Endothelial cell of umbilical vein (primary cell): ENCODE data around the gene NR1H2. TPM values are rescaled to one million over a fixed set of nuclear protein-coding genes. Genes with fewer than 3 reads are reported as not detected.

Experiments used
- BruUV-seq: library from RNA; stranded (reverse); fragments of 400-500 nt; replicated peaks from 2 replicates; lab custom pipeline; 2021; lab: Mats Ljungman, UMichigan
- CTCF ChIA-PET: fragments of 300-600, 350-600 bp; sonication (Branson Sonifier 250); formaldehyde crosslinking; loops from one replicate; lab custom pipeline; 2021; ENCODE audit warnings: antibody characterized with exemption, inconsistent platforms; lab: Charles Lee
- POLR2A ChIA-PET: fragments of 300-600, 350-600 bp; sonication (Branson Sonifier 250); formaldehyde crosslinking; loops from one replicate; lab custom pipeline; 2021; ENCODE audit warnings: antibody characterized with exemption, inconsistent platforms; lab: Charles Lee
- DNase-seq: peaks from one replicate; pipeline ENCODE4 v3.0.0-alpha.2; 2011; ENCODE audit warnings: low read depth, low spot score
- FAIRE-seq: peaks from 2 replicates; lab custom pipeline; 2011; peaks lifted over from hg19 to GRCh38; lab: Jason Lieb, UNC
- H2AFZ ChIP-seq: 2 replicates; pipeline ENCODE4 v1.6.0; 2012; ENCODE audit warnings: low read depth, low read length, control low read depth, inconsistent platforms
- H3K27ac ChIP-seq: 2 replicates; pipeline ENCODE4 v1.5.1; 2011; ENCODE audit warnings: low read depth, mild to moderate bottlenecking, control low read depth, low read length, moderate library complexity; ENCODE audit not compliant: insufficient read depth
- H3K27me3 ChIP-seq, 2 experiments: 2 replicates each; pipeline versions ENCODE4 v1.6.0 to v1.6.1; 2011; ENCODE audit warnings: low read length in 2 of 2, mixed read lengths in 1 of 2; ENCODE audit not compliant: control insufficient read depth in 2 of 2, insufficient read depth in 2 of 2
- H3K36me3 ChIP-seq, 2 experiments: 2 replicates in 1 of 2; 3 replicates in 1 of 2; pipeline ENCODE4 v1.5.1; 2011; ENCODE audit warnings: low read length in 2 of 2, mild to moderate bottlenecking in 1 of 2, moderate library complexity in 1 of 2; ENCODE audit not compliant: control insufficient read depth in 2 of 2, insufficient read depth in 2 of 2; ENCODE audit errors: extremely low read depth in 1 of 2
- H3K4me1 ChIP-seq: 3 replicates; pipeline ENCODE4 v1.5.1; 2011; ENCODE audit warnings: mild to moderate bottlenecking, low read length; ENCODE audit not compliant: control insufficient read depth, insufficient read depth; ENCODE audit errors: extremely low read depth
- H3K4me2 ChIP-seq: 2 replicates; pipeline ENCODE4 v1.6.1; 2011; ENCODE audit warnings: low read length, control low read depth, mixed read lengths; ENCODE audit not compliant: insufficient read depth
- H3K4me3 ChIP-seq, 3 experiments: fragments of 200-600 bp in 1 of 3; sonication (generic), shearing (Covaris generic) in 1 of 3; replicated peaks in 1 of 3; 2 replicates each; pipeline ENCODE4 v1.5.1; 2011 to 2016; ENCODE audit warnings: control low read depth in 3 of 3, low read length in 3 of 3, mild to moderate bottlenecking in 2 of 3, inconsistent platforms in 1 of 3, low read depth in 1 of 3, moderate library complexity in 1 of 3; ENCODE audit not compliant: insufficient read depth in 1 of 3
- H3K79me2 ChIP-seq: 2 replicates; pipeline ENCODE4 v1.6.0; 2012; ENCODE audit warnings: low read length, inconsistent platforms; ENCODE audit not compliant: control insufficient read depth, insufficient read depth
- H3K9ac ChIP-seq: replicated peaks from 2 replicates; pipeline ENCODE3; 2011; ENCODE audit warnings: low read length, control low read depth; ENCODE audit not compliant: insufficient read depth; ENCODE audit errors: extremely low read depth
- H3K9me1 ChIP-seq: replicated peaks from 3 replicates; pipeline ENCODE4 v1.6.0; 2011; ENCODE audit warnings: mild to moderate bottlenecking, low read length; ENCODE audit not compliant: control insufficient read depth, insufficient read depth; ENCODE audit errors: extremely low read depth
- H3K9me3 ChIP-seq: replicated peaks from 2 replicates; pipeline ENCODE4 v1.5.1; 2012; ENCODE audit warnings: low read length, inconsistent platforms; ENCODE audit not compliant: control insufficient read depth, insufficient read depth
- H4K20me1 ChIP-seq: replicated peaks from 2 replicates; pipeline ENCODE3; 2011; ENCODE audit warnings: mild to moderate bottlenecking, low read length; ENCODE audit not compliant: control insufficient read depth, insufficient read depth; ENCODE audit errors: extremely low read depth
- EZH2 ChIP-seq: IDR thresholded peaks from 2 replicates; pipeline ENCODE4 v1.6.1; 2012; ENCODE audit warnings: borderline replicate concordance, low read depth, mild to moderate bottlenecking, moderate library complexity, low read length, inconsistent platforms; ENCODE audit not compliant: severe bottlenecking
- GATA2 ChIP-seq: IDR thresholded peaks from 2 replicates; pipeline ENCODE4 v1.7.0; 2011; ENCODE audit warnings: low read depth, mild to moderate bottlenecking, moderate library complexity, mixed read lengths, low read length; ENCODE audit not compliant: insufficient read length, insufficient read depth
- dilution Hi-C: fragments of 300-500 bp; cut with MboI; formaldehyde crosslinking; loops from one replicate; pipeline ENCODE4 v1.15.0; 2019; ENCODE audit warnings: low sequenced_read_pairs; ENCODE audit not compliant: extremely low pct_ligation_motif_present
- intact Hi-C: fragments of 100-400 bp; cut with micrococcal nuclease; formaldehyde crosslinking; loops from one replicate; pipeline ENCODE4 v1.10.0; 2022
- polyA plus RNA-seq, 4 experiments: library from polyadenylated mRNA; depleted of rRNA in 3 of 4; stranded (reverse) in 3 of 4; unstranded in 1 of 4; fragments of >200 nt; gene quantifications; 2 replicates each; pipeline versions ENCODE4 v1.2.1 to v1.2.3, GENCODE V29; 2011 to 2012; ENCODE audit warnings: missing spikeins in 1 of 4
- total RNA-seq: library from RNA; stranded (reverse); gene quantifications from 2 replicates; pipeline ENCODE4 v1.2.3, GENCODE V29; 2021
- TF ChIP-seq, protein P1 (sequence below), 2 donors: IDR thresholded peaks; 1 replicate in 1 of 2; 2 replicates in 1 of 2; pipeline ENCODE4 v1.5.1; 2011; ENCODE audit warnings: low read length in 2 of 2, mild to moderate bottlenecking in 2 of 2, moderate library complexity in 2 of 2, control low read depth in 1 of 2, inconsistent platforms in 1 of 2, low read depth in 1 of 2; ENCODE audit not compliant: insufficient read depth in 1 of 2; ENCODE audit errors: extremely low read depth in 1 of 2

Gene NR1H2
- total and polyA plus RNA-seq, 2 donors (not counting 3 experiments of a cell fraction or from before 2014, with no cell fraction given) = 46.7 to 48.4 TPM

DNA sequence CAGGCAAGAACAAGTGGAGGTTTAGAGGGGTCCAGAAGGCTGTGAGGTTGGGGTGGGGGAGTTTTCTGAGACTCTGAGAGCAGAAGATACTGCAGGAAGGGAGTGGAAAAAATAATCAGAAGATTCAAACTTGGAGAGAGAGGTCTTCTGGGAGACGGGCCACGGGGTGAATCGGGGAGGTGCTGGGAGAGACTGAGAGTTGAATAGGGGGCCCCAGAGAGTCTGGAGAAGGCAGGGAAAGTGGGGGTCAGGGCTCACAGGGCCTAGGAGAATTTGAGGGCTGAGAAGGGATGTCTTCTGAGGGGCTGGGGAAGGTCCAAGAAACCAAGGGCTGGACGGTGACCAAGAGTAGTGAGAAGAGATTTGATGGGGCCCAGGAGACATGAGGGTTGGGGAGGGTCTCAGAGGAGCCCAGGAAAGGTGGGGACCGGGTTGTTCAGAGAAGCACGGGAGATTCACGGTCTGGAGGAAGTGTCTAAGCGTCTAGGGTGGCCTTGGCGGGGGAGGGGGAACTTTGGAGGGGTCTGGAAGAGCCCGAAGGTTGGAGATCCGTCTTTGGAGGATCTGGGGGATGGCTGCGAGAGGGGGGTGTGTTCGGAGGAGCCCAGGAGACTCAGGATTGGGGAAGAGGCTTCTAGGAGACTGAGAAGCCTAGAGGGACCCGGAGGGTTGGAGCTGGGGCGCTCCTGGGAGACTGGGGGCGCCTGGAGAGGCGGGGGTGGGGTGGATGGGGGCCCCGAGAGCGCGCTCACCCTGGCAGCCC lies 48.6 kb upstream of the NR1H2 start:
- intact Hi-C loops (loop anchor here (1.0 to 5.0 kb wide), 3 partner anchors 29 to 395 kb away; partner anchors contain the start of gene CLEC11A), dilution Hi-C loops (no loop called here)
- no TSS peak for BruUV-seq
- peaks cover 7% of the 10 kb centered on the region for H3K4me1 ChIP-seq
- H3K9me1 ChIP-seq = no peaks in the 10 kb centered on the region
- FAIRE-seq (no peak), DNase-seq (no peak)
- H3K4me2 ChIP-seq = no peak overlapping the region
- H3K79me2 ChIP-seq = no peaks in the 10 kb centered on the region
- no peak overlapping the region for H3K4me3 ChIP-seq
- no peak overlapping the region for H3K27ac ChIP-seq
- H2AFZ ChIP-seq = no peak overlapping the region
- peaks cover 30 to 32% of the 10 kb centered on the region in 2 experiments for H3K27me3 ChIP-seq
- H3K36me3 ChIP-seq = no peaks in the 10 kb centered on the region
- ChIA-PET POLR2A (no interaction called here), CTCF (interaction anchor here (0.6 to 2.6 kb wide), 20 partner anchors 16 to 594 kb away, joined by 3 to 173 read pairs (median 6); no protein-coding TSS in a partner anchor)
- no peaks in the 10 kb centered on the region for H4K20me1 ChIP-seq
- TF ChIP-seq EZH2 (peak; percentile 23), GATA2 (no peak)
- TF ChIP-seq, protein P1, sequence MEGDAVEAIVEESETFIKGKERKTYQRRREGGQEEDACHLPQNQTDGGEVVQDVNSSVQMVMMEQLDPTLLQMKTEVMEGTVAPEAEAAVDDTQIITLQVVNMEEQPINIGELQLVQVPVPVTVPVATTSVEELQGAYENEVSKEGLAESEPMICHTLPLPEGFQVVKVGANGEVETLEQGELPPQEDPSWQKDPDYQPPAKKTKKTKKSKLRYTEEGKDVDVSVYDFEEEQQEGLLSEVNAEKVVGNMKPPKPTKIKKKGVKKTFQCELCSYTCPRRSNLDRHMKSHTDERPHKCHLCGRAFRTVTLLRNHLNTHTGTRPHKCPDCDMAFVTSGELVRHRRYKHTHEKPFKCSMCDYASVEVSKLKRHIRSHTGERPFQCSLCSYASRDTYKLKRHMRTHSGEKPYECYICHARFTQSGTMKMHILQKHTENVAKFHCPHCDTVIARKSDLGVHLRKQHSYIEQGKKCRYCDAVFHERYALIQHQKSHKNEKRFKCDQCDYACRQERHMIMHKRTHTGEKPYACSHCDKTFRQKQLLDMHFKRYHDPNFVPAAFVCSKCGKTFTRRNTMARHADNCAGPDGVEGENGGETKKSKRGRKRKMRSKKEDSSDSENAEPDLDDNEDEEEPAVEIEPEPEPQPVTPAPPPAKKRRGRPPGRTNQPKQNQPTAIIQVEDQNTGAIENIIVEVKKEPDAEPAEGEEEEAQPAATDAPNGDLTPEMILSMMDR (IDR thresholded peaks at IDR 0.05; ENCODE audit: extremely low read depth in 1 of 2, insufficient read depth in 1 of 2, low read depth in 1 of 2, low read length in 2 of 2) = no peak
- no peak overlapping the region for H3K9ac ChIP-seq
- H3K9me3 ChIP-seq = no peaks in the 10 kb centered on the region
